Mucosa of descending colon (tissue), 3 donors: Measurements from ENCODE around the gene IL7R. TPM values are rescaled to one million over a fixed set of nuclear protein-coding genes. Genes with fewer than 3 reads are reported as not detected.
A peak's percentile ranks its signal among the peaks of the same experiment; 100 is the strongest.

Source experiments
- ATAC-seq: fragments of 200-7000 bp; cut with Tn5 transposase; one replicate; pipeline ENCODE4 v1.9.1; 2020; ENCODE audit warnings: mild to moderate bottlenecking, moderate library complexity
- DNase-seq, 3 donors: peaks; one replicate each; pipeline ENCODE4 v3.0.0-alpha.2; 2020
- H3K36me3 ChIP-seq: fragments of 200-600 bp; one replicate; pipeline ENCODE4 v1.8.0; 2021; ENCODE audit warnings: low read depth, mild to moderate bottlenecking
- H3K4me1 ChIP-seq: fragments of 200-600 bp; one replicate; pipeline ENCODE4 v1.8.0; 2021; ENCODE audit warnings: low read depth, mild to moderate bottlenecking
- H3K4me3 ChIP-seq: fragments of 200-600 bp; one replicate; pipeline ENCODE4 v1.8.0; 2021; ENCODE audit warnings: mild to moderate bottlenecking
- H3K9me3 ChIP-seq: fragments of 200-600 bp; one replicate; pipeline ENCODE4 v1.8.0; 2021; ENCODE audit warnings: mild to moderate bottlenecking
- intact Hi-C, 2 donors: fragments of 100-400 bp; cut with DNase I in 1 of 2; cut with micrococcal nuclease in 1 of 2; formaldehyde crosslinking; loops; one replicate each; pipeline versions ENCODE4 v1.11.0 to v1.11.1; 2022; cut with DNase I, micrococcal nuclease
- total RNA-seq, 3 donors: library from RNA; stranded (reverse); fragmentation: NEBNext Ultra II Directional in 2 of 3; extraction: Animal tissue kit (Norgen Biotek cat#: 25700) in 2 of 3; gene quantifications; one replicate each; pipeline versions ENCODE4 v1.2.1 to v1.2.4, GENCODE V29; 2021 to 2023
- TF ChIP-seq, protein P1 (sequence below): fragments of 200-600 bp; IDR thresholded peaks from one replicate; pipeline ENCODE4 v1.8.0; 2022; ENCODE audit warnings: antibody characterized with exemption, mild to moderate bottlenecking
- donor health status: DM: no; HTN: no; CAD: no; lungs with moderate emphysema.
- donor health status: DM: no; HTN: no; CAD: no.
- donor health status: DM: no; HTN: yes; CAD: no.

The IL7R gene
- total RNA-seq, 3 donors from 2014 or later, result 6.6 to 16.9 (median 10.4) TPM

- TF ChIP-seq, protein P1, sequence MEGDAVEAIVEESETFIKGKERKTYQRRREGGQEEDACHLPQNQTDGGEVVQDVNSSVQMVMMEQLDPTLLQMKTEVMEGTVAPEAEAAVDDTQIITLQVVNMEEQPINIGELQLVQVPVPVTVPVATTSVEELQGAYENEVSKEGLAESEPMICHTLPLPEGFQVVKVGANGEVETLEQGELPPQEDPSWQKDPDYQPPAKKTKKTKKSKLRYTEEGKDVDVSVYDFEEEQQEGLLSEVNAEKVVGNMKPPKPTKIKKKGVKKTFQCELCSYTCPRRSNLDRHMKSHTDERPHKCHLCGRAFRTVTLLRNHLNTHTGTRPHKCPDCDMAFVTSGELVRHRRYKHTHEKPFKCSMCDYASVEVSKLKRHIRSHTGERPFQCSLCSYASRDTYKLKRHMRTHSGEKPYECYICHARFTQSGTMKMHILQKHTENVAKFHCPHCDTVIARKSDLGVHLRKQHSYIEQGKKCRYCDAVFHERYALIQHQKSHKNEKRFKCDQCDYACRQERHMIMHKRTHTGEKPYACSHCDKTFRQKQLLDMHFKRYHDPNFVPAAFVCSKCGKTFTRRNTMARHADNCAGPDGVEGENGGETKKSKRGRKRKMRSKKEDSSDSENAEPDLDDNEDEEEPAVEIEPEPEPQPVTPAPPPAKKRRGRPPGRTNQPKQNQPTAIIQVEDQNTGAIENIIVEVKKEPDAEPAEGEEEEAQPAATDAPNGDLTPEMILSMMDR, result no peak
- DNase-seq (no peak), ATAC-seq (peak; percentile 65)
These were observed 39.7 kb upstream of the IL7R start for GRCh38 chr5:35816881-35817521.

GRCh38 chr5:35819026-35819425 is 37.7 kb upstream of the IL7R start:
- intact Hi-C loops, result no loop called here
- H3K4me3 ChIP-seq, result no peak overlapping the region
- DNase-seq, result no peak
- H3K36me3 ChIP-seq, result no peaks in the 10 kb centered on the region
- no peak for ATAC-seq
- no peaks in the 10 kb centered on the region for H3K4me1 ChIP-seq
- H3K9me3 ChIP-seq, result no peaks in the 10 kb centered on the region
- TF ChIP-seq, protein P1, result no peak

More at GRCh38 chr5:35816881-35817521, 39.7 kb upstream of the IL7R start:
- H3K4me3 ChIP-seq, result no peak overlapping the region
- intact Hi-C loops, result no loop called here
- no peaks in the 10 kb centered on the region for H3K36me3 ChIP-seq
- H3K4me1 ChIP-seq, result no peaks in the 10 kb centered on the region
- no peaks in the 10 kb centered on the region for H3K9me3 ChIP-seq

DNA sequence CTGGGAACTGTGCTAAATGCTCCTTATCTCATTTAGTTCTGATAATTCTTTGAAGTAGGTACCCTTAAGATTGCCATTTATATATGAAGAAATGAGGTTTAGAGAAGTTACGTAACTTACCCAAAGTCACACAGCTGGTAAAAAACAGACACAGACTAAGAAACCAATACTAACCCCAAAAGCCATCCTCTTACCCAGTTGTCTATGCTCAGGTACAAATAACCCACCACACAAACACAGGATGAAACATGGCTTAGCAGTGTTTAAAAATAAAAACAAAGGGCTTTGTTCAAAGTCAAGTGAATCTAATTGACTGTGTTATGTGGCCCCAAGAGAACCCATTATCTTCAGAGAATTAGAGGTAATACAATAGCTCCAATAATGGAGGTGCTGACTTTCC is 37.0 kb upstream of the IL7R start:
- no peak for DNase-seq
- Histone ChIP-seq H3K36me3 (no peaks in the 10 kb centered on the region), H3K4me3 (no peak overlapping the region), H3K9me3 (no peaks in the 10 kb centered on the region), H3K4me1 (no peaks in the 10 kb centered on the region)
- TF ChIP-seq, protein P1, result no peak
- ATAC-seq, result peak; percentile 43
- intact Hi-C loops, result no loop called here

GRCh38 chr5:35820735-35821134 is 36.0 kb upstream of the IL7R start:
- intact Hi-C loops, result no loop called here
- H3K4me1 ChIP-seq, result no peaks in the 10 kb centered on the region

DNA sequence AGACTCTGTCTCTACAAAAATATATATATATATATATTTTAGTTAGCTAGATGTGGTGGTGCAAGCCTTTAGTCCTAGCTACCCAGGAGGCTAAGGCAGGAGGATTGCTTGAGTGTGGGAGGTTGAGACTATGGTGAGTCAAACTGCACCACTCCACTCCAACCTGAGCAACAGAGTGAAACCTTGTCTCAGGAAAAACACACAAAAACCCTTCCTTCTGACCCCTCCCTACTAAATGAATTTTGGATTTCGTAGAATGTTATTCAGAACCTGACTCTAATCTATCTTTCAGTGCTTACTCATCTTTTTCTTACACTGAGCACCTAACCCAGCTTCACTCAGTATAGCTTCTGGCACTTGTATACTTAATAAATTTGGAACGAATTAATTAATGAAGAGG is 35.2 kb upstream of the IL7R start:
- Histone ChIP-seq H3K36me3 (no peaks in the 10 kb centered on the region), H3K4me3 (no peak overlapping the region), H3K9me3 (no peaks in the 10 kb centered on the region), H3K4me1 (no peaks in the 10 kb centered on the region)
- intact Hi-C loops, result no loop called here
- no peak for DNase-seq
- TF ChIP-seq, protein P1, result no peak
- no peak for ATAC-seq

More at GRCh38 chr5:35820735-35821134, 36.0 kb upstream of the IL7R start:
- no peaks in the 10 kb centered on the region for H3K36me3 ChIP-seq
- no peak for ATAC-seq
- TF ChIP-seq, protein P1, result no peak
- no peak for DNase-seq
- no peaks in the 10 kb centered on the region for H3K9me3 ChIP-seq
- H3K4me3 ChIP-seq, result no peak overlapping the region
